GM12874 (cell line): ENCODE data around the gene ANKFN1.

ENCODE experiments used
- CTCF ChIP-seq: IDR thresholded peaks from 2 replicates; pipeline ENCODE4 v1.5.1; 2011; ENCODE audit warnings: low read depth, mild to moderate bottlenecking, control low read depth, low read length, moderate library complexity; ENCODE audit not compliant: insufficient read depth

ANKFN1 gene

GRCh38 chr17:56230660-56231059 lies 77.4 kb downstream of the ANKFN1 start:
- TF ChIP-seq CTCF, result no peak

- no peak for TF ChIP-seq CTCF
These were observed 78.0 kb downstream of the ANKFN1 start for GRCh38 chr17:56231252-56231651.

GRCh38 chr17:56231693-56232092 lies 78.4 kb downstream of the ANKFN1 start:
- no peak for TF ChIP-seq CTCF

GRCh38 chr17:56244268-56244890 lies 91.1 kb downstream of the ANKFN1 start:
- no peak for TF ChIP-seq CTCF

GRCh38 chr17:56247816-56248215 lies 94.5 kb downstream of the ANKFN1 start:
- TF ChIP-seq CTCF, result no peak

- no peak for TF ChIP-seq CTCF
These were observed 103.8 kb downstream of the ANKFN1 start for GRCh38 chr17:56257075-56257474.

GRCh38 chr17:56260376-56261002 lies 107.2 kb downstream of the ANKFN1 start:
- no peak for TF ChIP-seq CTCF
